GM06990 (cell line): ENCODE data around the gene PKP2.

ENCODE experiments used
- DNase-seq: peaks from one replicate; pipeline ENCODE4 v3.0.0-alpha.2; 2011; ENCODE audit not compliant: insufficient read length; ENCODE audit errors: extremely low read depth
- H3K27me3 ChIP-seq: replicated peaks from 2 replicates; pipeline ENCODE4 v1.6.0; 2011; ENCODE audit warnings: low read length; ENCODE audit not compliant: control insufficient read depth, insufficient read depth
- H3K36me3 ChIP-seq: 2 replicates; pipeline ENCODE4 v1.5.1; 2011; ENCODE audit warnings: low read length; ENCODE audit not compliant: control insufficient read depth, insufficient read depth
- H3K4me3 ChIP-seq: replicated peaks from 2 replicates; pipeline ENCODE4 v1.5.1; 2011; ENCODE audit warnings: low read depth, mild to moderate bottlenecking, control low read depth, low read length
- CTCF ChIP-seq: IDR thresholded peaks from 2 replicates; pipeline ENCODE4 v1.5.1; 2011; ENCODE audit warnings: low read length, control low read depth, mild to moderate bottlenecking, inconsistent platforms; ENCODE audit not compliant: insufficient read depth, poor library complexity, severe bottlenecking

The PKP2 gene

DNA sequence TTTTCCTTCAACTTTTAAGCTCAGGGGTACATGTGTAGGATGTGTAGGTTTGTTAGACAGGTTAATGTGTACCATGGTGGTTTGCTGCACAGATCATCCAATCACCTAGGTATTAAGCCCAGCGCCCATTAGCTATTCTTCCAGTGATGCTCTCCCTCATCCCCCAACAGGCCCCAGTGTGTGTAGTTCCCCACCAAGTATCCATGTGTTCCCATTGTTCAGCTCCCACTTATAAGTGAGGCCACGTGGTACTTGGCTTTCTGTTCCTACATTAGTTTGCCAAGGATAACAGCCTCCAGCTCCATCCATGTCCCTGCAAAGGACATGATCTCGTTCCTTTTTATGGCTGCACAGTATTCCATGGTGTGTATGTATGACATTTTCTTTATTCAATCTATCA lies 92.3 kb downstream of the PKP2 start:
- H3K36me3 ChIP-seq: no peaks in the 10 kb centered on the region
- no peaks in the 10 kb centered on the region for H3K27me3 ChIP-seq
- DNase-seq: no peak
- no peak for TF ChIP-seq CTCF
- H3K4me3 ChIP-seq: no peak overlapping the region

GRCh38 chr12:32801269-32801980 lies 95.2 kb downstream of the PKP2 start:
- DNase-seq: no peak

GRCh38 chr12:32794281-32794680 lies 102.3 kb downstream of the PKP2 start:
- Histone ChIP-seq H3K4me3 (no peak overlapping the region), H3K36me3 (no peaks in the 10 kb centered on the region), H3K27me3 (no peaks in the 10 kb centered on the region)
- TF ChIP-seq CTCF: no peak
- DNase-seq: no peak

More at GRCh38 chr12:32801269-32801980, 95.2 kb downstream of the PKP2 start:
- Histone ChIP-seq H3K36me3 (no peaks in the 10 kb centered on the region), H3K27me3 (no peaks in the 10 kb centered on the region), H3K4me3 (no peak overlapping the region)
- no peak for TF ChIP-seq CTCF

- DNase-seq: no peak
- H3K27me3 ChIP-seq: no peaks in the 10 kb centered on the region
- no peak for TF ChIP-seq CTCF
- no peaks in the 10 kb centered on the region for H3K36me3 ChIP-seq
- H3K4me3 ChIP-seq: no peak overlapping the region
Measured at GRCh38 chr12:32789916-32790315, 106.7 kb downstream of the PKP2 start.

- Histone ChIP-seq H3K27me3 (no peaks in the 10 kb centered on the region), H3K4me3 (no peak overlapping the region), H3K36me3 (no peaks in the 10 kb centered on the region)
- no peak for DNase-seq
- TF ChIP-seq CTCF: no peak
Measured at GRCh38 chr12:32789446-32789845, 107.1 kb downstream of the PKP2 start.

DNA sequence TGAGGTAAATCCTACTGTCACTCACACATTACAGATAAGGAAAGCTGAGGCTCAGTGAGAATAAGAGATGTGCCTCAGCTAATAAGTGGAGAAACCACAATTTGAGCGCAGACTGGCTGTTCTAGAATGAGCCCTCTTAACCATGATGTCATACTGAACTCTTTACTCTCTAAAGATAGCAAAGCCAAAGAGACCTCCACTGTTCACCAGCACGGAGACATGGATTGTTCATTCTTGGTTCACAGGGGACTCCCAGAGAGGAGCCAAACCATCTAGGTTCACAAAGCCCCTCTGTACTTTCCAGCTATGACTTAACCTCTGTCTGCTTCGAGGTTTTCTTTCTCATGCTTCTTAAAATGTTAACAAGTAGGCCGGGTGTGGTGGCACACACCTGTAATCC lies 108.2 kb downstream of the PKP2 start:
- no peaks in the 10 kb centered on the region for H3K36me3 ChIP-seq
- no peak overlapping the region for H3K4me3 ChIP-seq
- H3K27me3 ChIP-seq: no peaks in the 10 kb centered on the region
- peak; percentile 2 for DNase-seq
- no peak for TF ChIP-seq CTCF
